Common myeloid progenitor, CD34-positive (primary cell): ENCODE measurements around the gene IL1RL1.

Experiments
- CTCF ChIA-PET: fragments of 350-600 bp; sonication (Branson Sonifier 250); formaldehyde crosslinking; loops from one replicate; lab custom pipeline; 2021; ENCODE audit warnings: antibody characterized with exemption; lab: Charles Lee
- POLR2A ChIA-PET: fragments of 350-600 bp; sonication (Branson Sonifier 250); formaldehyde crosslinking; loops from one replicate; lab custom pipeline; 2021; ENCODE audit warnings: antibody characterized with exemption; lab: Charles Lee
- DNase-seq, 3 donors: peaks; one replicate each; pipeline versions ENCODE4 v3.0.0 to v3.0.0-alpha.2; 2013
- H3K27ac ChIP-seq, 2 experiments: 1 replicate in 1 of 2; 2 replicates in 1 of 2; pipeline ENCODE4 v1.7.0; 2013; ENCODE audit warnings: inconsistent platforms in 2 of 2, low read length in 2 of 2, mild to moderate bottlenecking in 2 of 2, low read depth in 1 of 2, moderate library complexity in 1 of 2; ENCODE audit not compliant: severe bottlenecking in 2 of 2, insufficient read depth in 1 of 2, poor library complexity in 1 of 2
- H3K27me3 ChIP-seq, 5 experiments: replicated peaks in 2 of 5; 1 replicate in 3 of 5; 2 replicates in 2 of 5; pipeline versions ENCODE4 v1.6.1 to v1.7.0; 2013; ENCODE audit warnings: low read length in 4 of 5, mild to moderate bottlenecking in 2 of 5, moderate library complexity in 2 of 5, inconsistent platforms in 1 of 5; ENCODE audit not compliant: insufficient read depth in 5 of 5, control insufficient read depth in 4 of 5
- H3K36me3 ChIP-seq, 4 experiments: 1 replicate in 2 of 4; 2 replicates in 2 of 4; pipeline versions ENCODE4 v1.6.1 to v1.7.0; 2013; ENCODE audit warnings: low read length in 3 of 4, control low read depth in 1 of 4, mild to moderate bottlenecking in 1 of 4; ENCODE audit not compliant: control insufficient read depth in 4 of 4, insufficient read depth in 4 of 4
- H3K4me1 ChIP-seq, 4 experiments: 1 replicate in 3 of 4; 2 replicates in 1 of 4; pipeline versions ENCODE4 v1.6.1 to v1.7.1; 2013; ENCODE audit warnings: low read length in 3 of 4, mild to moderate bottlenecking in 3 of 4, control low read depth in 1 of 4, inconsistent platforms in 1 of 4, moderate library complexity in 1 of 4; ENCODE audit not compliant: control insufficient read depth in 4 of 4, insufficient read depth in 4 of 4; ENCODE audit errors: control extremely low read depth in 1 of 4
- H3K4me3 ChIP-seq, 7 experiments: 1 replicate in 4 of 7; 2 replicates in 3 of 7; pipeline versions ENCODE4 v1.5.1 to v1.7.0; 2013; ENCODE audit warnings: mild to moderate bottlenecking in 7 of 7, low read length in 6 of 7, moderate library complexity in 6 of 7, inconsistent platforms in 2 of 7, low read depth in 2 of 7, control low read depth in 1 of 7; ENCODE audit not compliant: insufficient read depth in 4 of 7, control insufficient read depth in 1 of 7; ENCODE audit errors: extremely low read depth in 1 of 7
- H3K9me3 ChIP-seq, 5 experiments: 1 replicate in 4 of 5; 2 replicates in 1 of 5; pipeline versions ENCODE4 v1.6.1 to v1.7.1; 2013; ENCODE audit warnings: low read length in 4 of 5, mild to moderate bottlenecking in 2 of 5, inconsistent platforms in 1 of 5, low read depth in 1 of 5, moderate library complexity in 1 of 5; ENCODE audit not compliant: control insufficient read depth in 4 of 5, insufficient read depth in 2 of 5; ENCODE audit errors: control extremely low read depth in 1 of 5
- WGBS: methylation state at CpG from one replicate; pipeline ENCODE4 v1.1.5; 2013; ENCODE audit not compliant: insufficient coverage; 5-methylcytosine and 5-hydroxymethylcytosine counted together

Gene IL1RL1

GRCh38 chr2:102301867-102302362, 9.4 kb upstream of the IL1RL1 start:
- Histone ChIP-seq H3K4me3 (peak overlapping the region in 3 of 7 experiments; percentile 28 to 43 (median 29)), H3K27me3 (no peaks in the 10 kb centered on the region), H3K4me1 (peaks cover 2 to 36% (median 21%) of the 10 kb centered on the region in 4 experiments), H3K36me3 (no peaks in the 10 kb centered on the region), H3K27ac (no peak overlapping the region), H3K9me3 (no peaks in the 10 kb centered on the region)
- peak; percentile 71 to 85 (median 78) for DNase-seq
- ChIA-PET POLR2A (interaction anchor here (0.6 kb wide), 1 partner anchor 410 kb away, joined by 3 read pairs; no protein-coding TSS in a partner anchor), CTCF (interaction anchor here (0.6 to 3.9 kb wide), 18 partner anchors 9 to 146 kb away, joined by 3 to 13 read pairs (median 4); no protein-coding TSS in a partner anchor)
- WGBS: 3% methylated on average over 4 of the region's 7 CpGs

GRCh38 chr2:102302458-102302857, 8.9 kb upstream of the IL1RL1 start:
- ChIA-PET CTCF (interaction anchor here (0.8 to 3.9 kb wide), 14 partner anchors 8 to 145 kb away, joined by 3 to 13 read pairs (median 4); no protein-coding TSS in a partner anchor), POLR2A (interaction anchor here (0.6 kb wide), 1 partner anchor 409 kb away, joined by 3 read pairs; no protein-coding TSS in a partner anchor)
- no CpG with 5 or more reads among the region's 3 CpGs for WGBS
- Histone ChIP-seq H3K36me3 (no peaks in the 10 kb centered on the region), H3K27ac (no peak overlapping the region), H3K27me3 (no peaks in the 10 kb centered on the region), H3K4me1 (peaks cover 2 to 37% (median 21%) of the 10 kb centered on the region in 4 experiments), H3K9me3 (no peaks in the 10 kb centered on the region), H3K4me3 (no peak overlapping the region)
- DNase-seq: no peak

GRCh38 chr2:102303589-102303988, 7.8 kb upstream of the IL1RL1 start:
- no peak overlapping the region for H3K27ac ChIP-seq
- no peaks in the 10 kb centered on the region for H3K27me3 ChIP-seq
- H3K9me3 ChIP-seq: no peaks in the 10 kb centered on the region
- POLR2A ChIA-PET: no interaction called here
- no peaks in the 10 kb centered on the region for H3K36me3 ChIP-seq
- H3K4me3 ChIP-seq: no peak overlapping the region
- no CpG with 5 or more reads among the region's 3 CpGs for WGBS
- peaks cover 2 to 37% (median 21%) of the 10 kb centered on the region in 4 experiments for H3K4me1 ChIP-seq
- no peak for DNase-seq
- CTCF ChIA-PET: interaction anchor here (3.9 kb wide), 1 partner anchor 11 kb away, joined by 13 read pairs; no protein-coding TSS in a partner anchor

GRCh38 chr2:102304268-102304667, 7.1 kb upstream of the IL1RL1 start:
- WGBS: 57% methylated on average over 1 of the region's 2 CpGs
- Histone ChIP-seq H3K4me1 (peaks cover 2 to 37% (median 21%) of the 10 kb centered on the region in 4 experiments), H3K27me3 (no peaks in the 10 kb centered on the region), H3K4me3 (no peak overlapping the region), H3K9me3 (no peaks in the 10 kb centered on the region), H3K27ac (no peak overlapping the region), H3K36me3 (no peaks in the 10 kb centered on the region)
- CTCF ChIA-PET: interaction anchor here (3.9 kb wide), 1 partner anchor 11 kb away, joined by 13 read pairs; no protein-coding TSS in a partner anchor
- POLR2A ChIA-PET: no interaction called here
- DNase-seq: no peak

- H3K4me3 ChIP-seq: peak overlapping the region in 2 of 7 experiments; percentile 36 to 55
- CTCF ChIA-PET: interaction anchor here (1.0 to 3.9 kb wide), 3 partner anchors 12 to 51 kb away, joined by 3 to 13 read pairs (median 4); partner anchors contain the start of gene IL18R1
These were observed 6.4 kb upstream of the IL1RL1 start for GRCh38 chr2:102304711-102305611.

GRCh38 chr2:102306125-102306524, 5.2 kb upstream of the IL1RL1 start:
- WGBS: no CpG with 5 or more reads among the region's 1 CpG
- Histone ChIP-seq H3K27ac (no peak overlapping the region), H3K9me3 (no peaks in the 10 kb centered on the region), H3K27me3 (no peaks in the 10 kb centered on the region), H3K4me1 (peaks cover under 1 to 44% (median 26%) of the 10 kb centered on the region in 4 experiments), H3K4me3 (no peak overlapping the region), H3K36me3 (no peaks in the 10 kb centered on the region)
- DNase-seq: no peak
- POLR2A ChIA-PET: no interaction called here
- CTCF ChIA-PET: interaction anchor here (1.0 to 1.4 kb wide), 2 partner anchors 13 to 50 kb away, joined by 3 to 4 read pairs; partner anchors contain the start of gene IL18R1

More at GRCh38 chr2:102304711-102305611, 6.4 kb upstream of the IL1RL1 start:
- Histone ChIP-seq H3K27me3 (no peaks in the 10 kb centered on the region), H3K27ac (peak overlapping the region; percentile 6 to 20), H3K36me3 (no peaks in the 10 kb centered on the region), H3K4me1 (peaks cover 2 to 37% (median 21%) of the 10 kb centered on the region in 4 experiments), H3K9me3 (no peaks in the 10 kb centered on the region)
- WGBS: 5% methylated on average over 7 of the region's 11 CpGs
- peak in 2 of 3 donors; percentile 38 to 64 for DNase-seq
- POLR2A ChIA-PET: no interaction called here
